IMR-90 (cell line): ENCODE data around the gene PEX26. TPM values are rescaled to one million over a fixed set of nuclear protein-coding genes. Genes with fewer than 3 reads are reported as not detected.
A peak's percentile ranks its signal among the peaks of the same experiment; 100 is the strongest.

Experiments used
- ATAC-seq: fragments of 200-7000 bp; cut with Tn5 transposase; 2 replicates; pipeline ENCODE4 v1.9.1; 2020; ENCODE audit warnings: low read depth, mild to moderate bottlenecking, moderate library complexity
- BruUV-seq: library from RNA; stranded (reverse); fragments of 400-500 nt; replicated peaks from 2 replicates; lab custom pipeline; 2021; lab: Mats Ljungman, UMichigan
- CTCF ChIA-PET: fragments of 300-600 bp; formaldehyde crosslinking; extraction: SDS; loops from one replicate; lab custom pipeline; 2021; ENCODE audit warnings: antibody characterized with exemption; lab: Yijun Ruan, JAX
- POLR2A ChIA-PET: fragments of 300-600 bp; sonication (Branson Sonifier 250); formaldehyde crosslinking; loops from one replicate; lab custom pipeline; 2022; ENCODE audit warnings: antibody characterized with exemption; ENCODE audit not compliant: unreplicated experiment; lab: Charles Lee
- DNase-seq: peaks from one replicate; pipeline ENCODE4 v3.0.0; 2013
- H2AFZ ChIP-seq: replicated peaks from 2 replicates; pipeline ENCODE3; 2013; ENCODE audit warnings: low read length, mild to moderate bottlenecking; ENCODE audit not compliant: poor library complexity
- H2AK5ac ChIP-seq: 2 replicates; pipeline ENCODE4 v1.6.1; 2013; ENCODE audit warnings: low read depth, low read length, inconsistent platforms
- H2AK9ac ChIP-seq: replicated peaks from 2 replicates; pipeline ENCODE3; 2013; ENCODE audit warnings: mild to moderate bottlenecking, low read depth, low read length, moderate library complexity; ENCODE audit not compliant: poor library complexity
- H2BK120ac ChIP-seq: 2 replicates; pipeline ENCODE4 v1.6.1; 2013; ENCODE audit warnings: low read depth, low read length, inconsistent platforms
- H2BK15ac ChIP-seq: 3 replicates; pipeline ENCODE4 v1.6.1; 2013; ENCODE audit warnings: low read depth, low read length, inconsistent platforms
- H2BK20ac ChIP-seq: 2 replicates; pipeline ENCODE4 v1.6.1; 2013; ENCODE audit warnings: low read depth, mild to moderate bottlenecking, inconsistent platforms, low read length, moderate library complexity
- H2BK5ac ChIP-seq: 2 replicates; pipeline ENCODE4 v1.6.1; 2013; ENCODE audit warnings: mild to moderate bottlenecking, low read depth, low read length, inconsistent platforms; ENCODE audit not compliant: poor library complexity, severe bottlenecking
- H3K14ac ChIP-seq: replicated peaks from 2 replicates; pipeline ENCODE4 v1.6.1; 2013; ENCODE audit warnings: low read depth, low read length, inconsistent platforms
- H3K18ac ChIP-seq: 2 replicates; pipeline ENCODE4 v1.6.1; 2013; ENCODE audit warnings: low read depth, low read length, control low read depth
- H3K23ac ChIP-seq: 2 replicates; pipeline ENCODE4 v1.6.1; 2013; ENCODE audit warnings: low read depth, low read length, inconsistent platforms
- H3K27ac ChIP-seq: 2 replicates; pipeline ENCODE4 v1.5.1; 2013; ENCODE audit warnings: mild to moderate bottlenecking, control low read depth, low read length; ENCODE audit not compliant: insufficient read depth
- H3K27me3 ChIP-seq: 2 replicates; pipeline ENCODE4 v1.6.1; 2013; ENCODE audit warnings: low read length; ENCODE audit not compliant: control insufficient read depth, insufficient read depth
- H3K36me3 ChIP-seq: 2 replicates; pipeline ENCODE4 v1.6.1; 2013; ENCODE audit warnings: low read length, mixed read lengths; ENCODE audit not compliant: control insufficient read depth, insufficient read depth
- H3K4ac ChIP-seq: 2 replicates; pipeline ENCODE4 v1.6.1; 2013; ENCODE audit warnings: low read depth, low read length, inconsistent platforms
- H3K4me1 ChIP-seq: 2 replicates; pipeline ENCODE4 v1.6.1; 2013; ENCODE audit warnings: low read length, mixed read lengths; ENCODE audit not compliant: control insufficient read depth, insufficient read depth
- H3K4me2 ChIP-seq: 2 replicates; pipeline ENCODE4 v1.6.1; 2013; ENCODE audit warnings: low read depth, mild to moderate bottlenecking, control low read depth, low read length, moderate library complexity
- H3K4me3 ChIP-seq: 2 replicates; pipeline ENCODE4 v1.5.1; 2013; ENCODE audit warnings: low read depth, mild to moderate bottlenecking, control low read depth, low read length, moderate library complexity; ENCODE audit not compliant: insufficient read depth
- H3K56ac ChIP-seq: 2 replicates; pipeline ENCODE4 v1.6.1; 2013; ENCODE audit warnings: low read length, inconsistent platforms; ENCODE audit not compliant: insufficient read depth; ENCODE audit errors: extremely low read depth
- H3K79me1 ChIP-seq, 2 experiments: 2 replicates each; pipeline ENCODE4 v1.6.1; 2013; ENCODE audit warnings: low read length in 2 of 2, inconsistent platforms in 1 of 2, low read depth in 1 of 2
- H3K9ac ChIP-seq: 2 replicates; pipeline ENCODE4 v1.6.1; 2013; ENCODE audit warnings: low read depth, low read length, control low read depth
- H3K9me1 ChIP-seq: 2 replicates; pipeline ENCODE4 v1.6.1; 2013; ENCODE audit warnings: low read length, inconsistent platforms; ENCODE audit not compliant: insufficient read depth
- H3K9me3 ChIP-seq: 2 replicates; pipeline ENCODE4 v1.6.1; 2013; ENCODE audit warnings: low read length; ENCODE audit not compliant: control insufficient read depth, insufficient read depth
- H4K20me1 ChIP-seq: 2 replicates; pipeline ENCODE4 v1.6.1; 2013; ENCODE audit warnings: low read length, inconsistent platforms; ENCODE audit not compliant: insufficient read depth
- H4K5ac ChIP-seq: 2 replicates; pipeline ENCODE4 v1.6.1; 2013; ENCODE audit warnings: mild to moderate bottlenecking, low read depth, low read length, control low read depth
- H4K8ac ChIP-seq, 2 experiments: 2 replicates each; pipeline ENCODE4 v1.6.1; 2013; ENCODE audit warnings: low read depth in 2 of 2, low read length in 2 of 2, control low read depth in 1 of 2, inconsistent platforms in 1 of 2
- H4K91ac ChIP-seq: 2 replicates; pipeline ENCODE4 v1.6.1; 2013; ENCODE audit warnings: low read depth, low read length, inconsistent platforms; ENCODE audit not compliant: insufficient read depth
- BHLHE40 ChIP-seq: fragments of 150-350 bp; IDR thresholded peaks from 2 replicates; pipeline ENCODE4 v1.6.1; 2016; ENCODE audit warnings: mild to moderate bottlenecking, low read depth, low read length
- CEBPB ChIP-seq: IDR thresholded peaks from 2 replicates; pipeline ENCODE4 v1.6.1; 2012; ENCODE audit warnings: low read depth, low read length, improper control_type of control experiment
- CHD1 ChIP-seq: IDR thresholded peaks from 2 replicates; pipeline ENCODE4 v1.6.1; 2012; ENCODE audit warnings: low read depth, low read length, improper control_type of control experiment
- CTCF ChIP-seq: conservative IDR thresholded peaks from 2 replicates; pipeline ENCODE4 v1.5.1; 2012; ENCODE audit warnings: mild to moderate bottlenecking, low read depth, low read length, improper control_type of control experiment
- ELK1 ChIP-seq: fragments of 150-350 bp; IDR thresholded peaks from 2 replicates; pipeline ENCODE4 v1.6.1; 2016; ENCODE audit warnings: low read depth, mild to moderate bottlenecking, low read length, moderate library complexity, borderline replicate concordance
- FOS ChIP-seq: fragments of 150-350 bp; IDR thresholded peaks from 2 replicates; pipeline ENCODE4 v1.6.1; 2016; ENCODE audit warnings: low read depth, low read length
- MAFK ChIP-seq: IDR thresholded peaks from 2 replicates; pipeline ENCODE4 v1.6.1; 2012; ENCODE audit warnings: low read depth, low read length, improper control_type of control experiment
- MXI1 ChIP-seq: IDR thresholded peaks from 2 replicates; pipeline ENCODE4 v1.6.1; 2012; ENCODE audit warnings: low read depth, mild to moderate bottlenecking, low read length, moderate library complexity, borderline replicate concordance
- NFE2L2 ChIP-seq: fragments of 150-350 bp; IDR thresholded peaks from 2 replicates; pipeline ENCODE4 v1.6.1; 2016; ENCODE audit warnings: low read depth, mild to moderate bottlenecking, low read length
- POLR2A ChIP-seq: IDR thresholded peaks from 2 replicates; pipeline ENCODE4 v1.6.1; 2012; ENCODE audit warnings: mild to moderate bottlenecking, low read depth, low read length
- RAD21 ChIP-seq: IDR thresholded peaks from 2 replicates; pipeline ENCODE4 v1.6.1; 2012; ENCODE audit warnings: low read length, improper control_type of control experiment
- RFX5 ChIP-seq: IDR thresholded peaks from 2 replicates; pipeline ENCODE4 v1.8.0; 2012; ENCODE audit warnings: low read depth, mild to moderate bottlenecking, low read length, moderate library complexity
- USF2 ChIP-seq: fragments of 150-350 bp; IDR thresholded peaks from 2 replicates; pipeline ENCODE4 v1.6.1; 2017; ENCODE audit warnings: mild to moderate bottlenecking, antibody characterized with exemption, low read length, low read depth
- WGBS, 2 experiments: methylation state at CpG; one replicate each; pipeline versions ENCODE4 v1.1.5 to v1.1.7; 2013; ENCODE audit warnings: missing lambda C conversion rate in 2 of 2; ENCODE audit not compliant: insufficient read length in 1 of 2; ENCODE audit errors: extremely low coverage in 2 of 2; 5-methylcytosine and 5-hydroxymethylcytosine counted together
- dilution Hi-C: fragments of 300-500 bp; cut with HindIII; formaldehyde crosslinking; loops from one replicate; pipeline ENCODE4 v1.14.3; 2018; ENCODE audit warnings: low sequenced_read_pairs; ENCODE audit not compliant: unreplicated experiment
- in situ Hi-C: fragments of 300-500 bp; cut with MboI; formaldehyde crosslinking; loops from 3 replicates; pipeline ENCODE4 v1.14.3; 2019; ENCODE audit warnings: low sequenced_read_pairs, inconsistent platforms, mixed read lengths
- intact Hi-C: fragments of 100-400 bp; cut with micrococcal nuclease; formaldehyde crosslinking; loops from 2 replicates; pipeline ENCODE4 v1.10.0; 2022
- polyA plus RNA-seq, 3 experiments: library from polyadenylated mRNA; depleted of rRNA; stranded (reverse); fragments of >200 nt; gene quantifications; 2 replicates each; pipeline ENCODE4 v1.2.3, GENCODE V29; 2012; ENCODE audit warnings: low replicate concordance in 1 of 3
- total RNA-seq: library from RNA; depleted of rRNA; stranded (reverse); fragments of >200 nt; gene quantifications from 2 replicates; pipeline ENCODE4 v1.2.3, GENCODE V29; 2012

Gene PEX26
- total and polyA plus RNA-seq, 2 of the 4 experiments (the other 2 are of a cell fraction), result 12.2 to 18.5 TPM

- no peak for TF ChIP-seq CHD1
Observed at GRCh38 chr22:18066181-18066859, 11.5 kb upstream of the PEX26 start (continued).

- intact Hi-C loops, result no loop called here
- Histone ChIP-seq H2AK5ac (peak overlapping the region; percentile 59), H3K4ac (peak overlapping the region; percentile 38), H3K27me3 (no peaks in the 10 kb centered on the region), H4K5ac (no peak overlapping the region), H2BK5ac (no peak overlapping the region), H3K4me1 (peaks cover 4% of the 10 kb centered on the region), H2AK9ac (peak overlapping the region; percentile 60), H3K14ac (0 out of 2 replicates have a peak overlapping the region, but pooled peaks have one; percentile 7), H3K23ac (0 out of 2 replicates have a peak overlapping the region, but pooled peaks have one; percentile 43), H2BK15ac (peak overlapping the region; percentile 17; the same call in 2 of the 3 replicates), H4K8ac (peak overlapping the region in 1 of 2 experiments; percentile 94; a peak in 1 of 4 replicates), H3K79me1 (no peaks in the 10 kb centered on the region), H2BK20ac (0 out of 2 replicates have a peak overlapping the region, but pooled peaks have one; percentile 9), H3K18ac (no peak overlapping the region), H3K56ac (no peak overlapping the region), H4K91ac (peak overlapping the region; percentile 87; the same call in 1 of the 2 replicates), H3K4me2 (no peak overlapping the region), H2AFZ (no peak overlapping the region), H3K9me1 (peaks cover 6% of the 10 kb centered on the region; the same call in 1 of the 2 replicates), H3K36me3 (no peaks in the 10 kb centered on the region), H3K9ac (no peak overlapping the region), H2BK120ac (peak overlapping the region; percentile 69), H4K20me1 (no peaks in the 10 kb centered on the region), H3K4me3 (no peak overlapping the region), H3K27ac (no peak overlapping the region), H3K9me3 (no peaks in the 10 kb centered on the region)
- WGBS, 2 experiments, result no CpG with 5 or more reads among the region's 3 CpGs
- ChIA-PET CTCF (no interaction called here), POLR2A (no interaction called here)
- BruUV-seq, result no TSS peak
- ATAC-seq (no peak), DNase-seq (no peak)
- dilution Hi-C loops, result no loop called here
- in situ Hi-C loops, result loop anchor here (5.0 to 25.0 kb wide), 3 partner anchors 75 to 505 kb away; partner anchors contain the start of gene SLC25A18
- TF ChIP-seq RFX5, result no peak
- TF ChIP-seq CEBPB, result no peak
- TF ChIP-seq BHLHE40, result no peak
- TF ChIP-seq FOS, result no peak
- TF ChIP-seq MXI1, result no peak
- no peak for TF ChIP-seq CTCF
- no peak for TF ChIP-seq USF2
- TF ChIP-seq ELK1, result no peak
- no peak for TF ChIP-seq MAFK
- TF ChIP-seq RAD21, result no peak
- no peak for TF ChIP-seq NFE2L2
- TF ChIP-seq CHD1, result no peak
- TF ChIP-seq POLR2A, result no peak
Observed at GRCh38 chr22:18067121-18067520, 10.7 kb upstream of the PEX26 start.
